ENCODE results near the gene HEATR5B.

DNA sequence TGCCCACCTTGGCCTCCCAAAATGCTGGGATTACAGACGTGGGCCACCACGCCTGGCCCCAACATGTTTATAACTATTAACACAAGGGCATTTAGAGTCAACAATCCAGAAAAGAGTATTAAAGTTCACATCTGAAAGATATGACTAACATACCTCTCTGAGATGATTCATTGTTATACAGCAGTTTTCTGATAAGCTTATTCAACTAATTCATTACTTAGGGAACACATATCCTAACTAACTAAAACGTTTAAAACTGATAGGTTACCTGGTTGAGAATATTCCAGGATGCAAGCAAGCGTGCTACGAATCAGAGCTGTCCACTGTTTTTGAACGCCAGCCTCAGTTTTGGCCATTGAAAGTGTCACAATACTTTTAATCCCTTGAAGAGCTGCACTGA lies 83.9 kb downstream of the HEATR5B start:
- TF ChIP-seq CTCF (IDR thresholded peaks at IDR 0.05) (no peak), POLR2A (IDR thresholded peaks at IDR 0.05) (no peak)
